GM06990 (cell line): ENCODE data around the gene VIPR1.

Experiments used
- DNase-seq: peaks from one replicate; pipeline ENCODE4 v3.0.0-alpha.2; 2011; ENCODE audit not compliant: insufficient read length; ENCODE audit errors: extremely low read depth
- H3K27me3 ChIP-seq: replicated peaks from 2 replicates; pipeline ENCODE4 v1.6.0; 2011; ENCODE audit warnings: low read length; ENCODE audit not compliant: control insufficient read depth, insufficient read depth
- H3K36me3 ChIP-seq: 2 replicates; pipeline ENCODE4 v1.5.1; 2011; ENCODE audit warnings: low read length; ENCODE audit not compliant: control insufficient read depth, insufficient read depth
- H3K4me3 ChIP-seq: replicated peaks from 2 replicates; pipeline ENCODE4 v1.5.1; 2011; ENCODE audit warnings: low read depth, mild to moderate bottlenecking, control low read depth, low read length
- TF ChIP-seq, protein P1 (sequence below): IDR thresholded peaks from 2 replicates; pipeline ENCODE4 v1.5.1; 2011; ENCODE audit warnings: low read length, control low read depth, mild to moderate bottlenecking, inconsistent platforms; ENCODE audit not compliant: insufficient read depth, poor library complexity, severe bottlenecking

VIPR1 gene

GRCh38 chr3:42491881-42492507 lies 10.4 kb upstream of the VIPR1 start:
- no peak for DNase-seq
- H3K36me3 ChIP-seq = no peaks in the 10 kb centered on the region
- TF ChIP-seq, protein P1, sequence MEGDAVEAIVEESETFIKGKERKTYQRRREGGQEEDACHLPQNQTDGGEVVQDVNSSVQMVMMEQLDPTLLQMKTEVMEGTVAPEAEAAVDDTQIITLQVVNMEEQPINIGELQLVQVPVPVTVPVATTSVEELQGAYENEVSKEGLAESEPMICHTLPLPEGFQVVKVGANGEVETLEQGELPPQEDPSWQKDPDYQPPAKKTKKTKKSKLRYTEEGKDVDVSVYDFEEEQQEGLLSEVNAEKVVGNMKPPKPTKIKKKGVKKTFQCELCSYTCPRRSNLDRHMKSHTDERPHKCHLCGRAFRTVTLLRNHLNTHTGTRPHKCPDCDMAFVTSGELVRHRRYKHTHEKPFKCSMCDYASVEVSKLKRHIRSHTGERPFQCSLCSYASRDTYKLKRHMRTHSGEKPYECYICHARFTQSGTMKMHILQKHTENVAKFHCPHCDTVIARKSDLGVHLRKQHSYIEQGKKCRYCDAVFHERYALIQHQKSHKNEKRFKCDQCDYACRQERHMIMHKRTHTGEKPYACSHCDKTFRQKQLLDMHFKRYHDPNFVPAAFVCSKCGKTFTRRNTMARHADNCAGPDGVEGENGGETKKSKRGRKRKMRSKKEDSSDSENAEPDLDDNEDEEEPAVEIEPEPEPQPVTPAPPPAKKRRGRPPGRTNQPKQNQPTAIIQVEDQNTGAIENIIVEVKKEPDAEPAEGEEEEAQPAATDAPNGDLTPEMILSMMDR = no peak
- H3K27me3 ChIP-seq = no peaks in the 10 kb centered on the region
- no peak overlapping the region for H3K4me3 ChIP-seq

GRCh38 chr3:42492508-42493080 lies 9.8 kb upstream of the VIPR1 start:
- Histone ChIP-seq H3K36me3 (no peaks in the 10 kb centered on the region), H3K4me3 (no peak overlapping the region), H3K27me3 (no peaks in the 10 kb centered on the region)
- TF ChIP-seq, protein P1 = no peak
- peak; percentile 40 for DNase-seq

DNA sequence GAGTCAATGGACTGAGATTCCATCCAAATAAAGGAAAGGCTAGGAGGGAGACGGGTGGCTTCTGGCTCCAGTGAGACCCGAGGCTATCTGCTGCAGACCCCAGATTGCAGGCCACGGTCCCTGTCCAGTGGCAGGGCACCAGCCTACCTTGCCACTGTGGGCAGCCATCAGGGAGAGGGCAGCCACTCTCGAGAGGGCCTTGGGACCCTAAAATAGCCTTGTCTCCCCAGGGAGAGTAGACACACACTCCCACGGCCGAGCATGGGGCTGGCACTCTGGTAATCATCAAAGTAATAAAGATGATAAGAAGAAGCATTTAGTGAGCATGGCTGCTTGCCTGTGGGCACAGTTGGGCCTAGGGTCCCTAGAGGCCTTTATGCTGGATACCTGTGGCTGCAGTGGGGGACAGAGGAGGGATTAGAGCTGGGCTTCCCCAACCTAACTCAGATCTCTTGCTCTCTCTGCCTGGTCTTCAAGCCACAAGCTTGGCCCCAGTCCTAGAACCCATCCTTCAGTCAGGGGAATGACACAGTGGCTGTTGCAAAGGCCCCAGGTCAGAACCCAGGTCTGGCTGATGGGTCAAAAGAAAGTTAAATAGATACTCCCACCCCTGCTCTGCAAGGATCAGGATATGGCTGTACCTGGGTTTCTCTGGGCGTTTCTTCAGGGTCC lies 9.2 kb upstream of the VIPR1 start:
- Histone ChIP-seq H3K27me3 (no peaks in the 10 kb centered on the region), H3K4me3 (no peak overlapping the region), H3K36me3 (no peaks in the 10 kb centered on the region)
- TF ChIP-seq, protein P1 = no peak
- DNase-seq = no peak

DNA sequence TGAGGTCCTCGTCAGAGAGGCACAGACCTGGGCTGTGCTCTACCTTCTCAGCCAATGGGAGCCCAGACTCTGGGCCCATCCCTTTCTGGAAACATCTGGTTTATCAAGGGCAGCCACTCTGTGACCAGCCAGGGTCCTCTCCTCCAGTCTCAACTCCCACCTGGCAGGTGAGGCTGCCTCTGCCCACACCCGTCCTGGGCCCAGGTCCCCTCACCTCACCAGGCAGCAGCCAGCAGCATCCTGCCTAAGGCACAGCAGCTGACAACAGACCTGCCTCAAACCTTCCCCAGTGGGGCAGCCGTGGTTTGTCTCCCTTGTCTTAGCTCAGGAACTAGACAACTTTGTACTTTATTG lies 8.7 kb upstream of the VIPR1 start:
- no peak overlapping the region for H3K4me3 ChIP-seq
- DNase-seq = no peak
- no peaks in the 10 kb centered on the region for H3K27me3 ChIP-seq
- TF ChIP-seq, protein P1 = no peak
- H3K36me3 ChIP-seq = no peaks in the 10 kb centered on the region

DNA sequence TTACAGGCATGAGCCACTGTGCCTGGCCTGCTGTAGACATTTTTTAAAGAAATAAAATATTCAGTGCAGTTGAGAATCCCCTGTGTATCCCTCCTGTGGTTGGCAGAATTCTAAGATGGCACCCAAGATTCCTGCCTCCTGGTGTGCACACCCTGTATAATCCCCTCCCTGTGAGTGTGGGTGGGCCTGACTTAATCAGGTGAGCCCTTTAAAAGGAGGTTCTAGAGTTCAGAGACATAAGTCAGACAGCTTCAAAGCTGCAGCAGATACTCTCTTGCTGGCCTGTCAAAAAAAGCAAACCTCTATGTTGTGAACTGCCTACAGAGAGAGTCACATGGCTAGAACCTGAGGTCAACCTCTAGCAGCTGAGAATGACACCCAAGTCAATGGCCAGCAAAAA lies 7.0 kb upstream of the VIPR1 start:
- TF ChIP-seq, protein P1 = no peak
- no peaks in the 10 kb centered on the region for H3K36me3 ChIP-seq
- DNase-seq = no peak
- H3K27me3 ChIP-seq = no peaks in the 10 kb centered on the region; the same call in none of the 2 replicates
- no peak overlapping the region for H3K4me3 ChIP-seq
